ENCODE measurements around the gene OR5D13. TPM values are rescaled to one million over a fixed set of nuclear protein-coding genes. Genes with fewer than 3 reads are reported as not detected.

OR5D13 gene, protein sequence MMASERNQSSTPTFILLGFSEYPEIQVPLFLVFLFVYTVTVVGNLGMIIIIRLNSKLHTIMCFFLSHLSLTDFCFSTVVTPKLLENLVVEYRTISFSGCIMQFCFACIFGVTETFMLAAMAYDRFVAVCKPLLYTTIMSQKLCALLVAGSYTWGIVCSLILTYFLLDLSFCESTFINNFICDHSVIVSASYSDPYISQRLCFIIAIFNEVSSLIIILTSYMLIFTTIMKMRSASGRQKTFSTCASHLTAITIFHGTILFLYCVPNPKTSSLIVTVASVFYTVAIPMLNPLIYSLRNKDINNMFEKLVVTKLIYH
- total RNA-seq, result not detected in 2 replicates

- Mint-ChIP-seq H3K4me3 (no peak within 1 kb of the TSS), H3K27me3 (no peaks in the 10 kb centered on the region), H3K9me3 (no peaks in the 10 kb centered on the region), H3K4me1 (no peaks in the 10 kb centered on the region), H3K36me3 (ENCODE audit: low read depth) (no peaks in the 10 kb centered on the region), H3K27ac (no peak within 1 kb of the TSS)
- no peak for DNase-seq
- intact Hi-C loops (cut with micrococcal nuclease), result no loop called here
Observed at GRCh38 chr11:55773138-55773537, at the start of gene OR5D13. Gene OR5D13 (plus strand): TSS chr11:55773438. CDS start chr11:55773438, 0 bp downstream.

GRCh38 chr11:55726715-55727324, 46.4 kb upstream of the OR5D13 start:
- peaks cover 9% of the 10 kb centered on the region for H3K9me3 Mint-ChIP-seq
- H3K36me3 Mint-ChIP-seq (ENCODE audit: low read depth), result no peaks in the 10 kb centered on the region
- H3K27me3 Mint-ChIP-seq, result no peaks in the 10 kb centered on the region
- intact Hi-C loops (cut with micrococcal nuclease), result no loop called here
- no peak for DNase-seq
- H3K27ac Mint-ChIP-seq, result no peak overlapping the region
- no peaks in the 10 kb centered on the region for H3K4me1 Mint-ChIP-seq
- no peak overlapping the region for H3K4me3 Mint-ChIP-seq

GRCh38 chr11:55732936-55733335, 40.3 kb upstream of the OR5D13 start:
- H3K4me3 Mint-ChIP-seq, result no peak overlapping the region
- H3K4me1 Mint-ChIP-seq, result no peaks in the 10 kb centered on the region
- DNase-seq, result no peak
- H3K27me3 Mint-ChIP-seq, result no peaks in the 10 kb centered on the region
- H3K36me3 Mint-ChIP-seq (ENCODE audit: low read depth), result no peaks in the 10 kb centered on the region
- intact Hi-C loops (cut with micrococcal nuclease), result no loop called here
- H3K27ac Mint-ChIP-seq, result no peak overlapping the region
- peaks cover 4% of the 10 kb centered on the region for H3K9me3 Mint-ChIP-seq

DNA sequence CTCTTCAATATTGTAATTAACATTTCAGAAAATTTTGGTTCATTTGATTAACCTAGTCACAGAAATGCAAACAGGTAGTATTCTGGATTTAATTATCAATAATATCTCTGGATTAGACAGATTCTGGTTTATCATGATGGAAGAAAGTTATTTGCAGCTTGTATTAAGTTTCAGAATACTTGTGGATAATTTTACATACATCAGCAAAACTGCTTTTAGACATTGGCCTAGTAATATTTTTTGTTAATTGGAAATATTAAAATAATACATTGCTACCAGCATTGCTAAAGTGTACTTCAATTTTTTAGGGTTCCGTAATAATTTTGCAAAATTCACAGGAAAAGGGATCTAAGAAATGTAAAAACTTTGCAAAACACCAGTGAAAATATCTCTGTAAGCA, 18.4 kb downstream of the OR5D13 start:
- H3K36me3 Mint-ChIP-seq (ENCODE audit: low read depth), result no peaks in the 10 kb centered on the region
- H3K9me3 Mint-ChIP-seq, result peaks cover 10% of the 10 kb centered on the region
- no peak overlapping the region for H3K4me3 Mint-ChIP-seq
- H3K27me3 Mint-ChIP-seq, result no peaks in the 10 kb centered on the region
- no peak overlapping the region for H3K27ac Mint-ChIP-seq
- DNase-seq, result no peak
- H3K4me1 Mint-ChIP-seq, result no peaks in the 10 kb centered on the region
- intact Hi-C loops (cut with micrococcal nuclease), result no loop called here

DNA sequence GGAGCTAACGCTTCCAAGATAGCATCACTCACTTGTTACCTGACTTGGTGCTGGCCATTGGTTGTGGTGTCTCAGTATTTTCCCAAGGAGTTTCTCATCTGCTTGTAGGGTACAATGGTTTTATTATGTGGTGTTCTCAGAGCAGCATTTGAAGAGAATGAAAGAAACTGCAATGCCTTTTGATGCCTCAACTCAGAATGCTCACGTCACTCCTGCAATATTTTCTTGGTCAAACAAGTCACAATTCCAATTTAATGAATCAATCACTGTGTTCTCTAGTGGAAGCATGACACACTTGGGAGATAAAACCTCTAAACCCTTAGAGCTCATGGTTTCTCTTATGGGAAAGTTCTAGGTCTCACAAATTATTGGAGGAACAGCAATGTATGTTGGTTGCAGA, 20.1 kb downstream of the OR5D13 start:
- Mint-ChIP-seq H3K27me3 (no peaks in the 10 kb centered on the region), H3K4me3 (no peak overlapping the region), H3K27ac (no peak overlapping the region), H3K4me1 (no peaks in the 10 kb centered on the region), H3K9me3 (peaks cover 10% of the 10 kb centered on the region), H3K36me3 (ENCODE audit: low read depth) (no peaks in the 10 kb centered on the region)
- intact Hi-C loops (cut with micrococcal nuclease), result no loop called here
- DNase-seq, result no peak

GRCh38 chr11:55795256-55795655, 22.0 kb downstream of the OR5D13 start, which contains the start of gene OR5D14:
Gene OR5D14 (plus strand): TSS chr11:55795556. CDS start chr11:55795556, 0 bp downstream.
- Mint-ChIP-seq H3K36me3 (ENCODE audit: low read depth) (no peaks in the 10 kb centered on the region), H3K4me3 (no peak within 1 kb of the TSS), H3K4me1 (no peaks in the 10 kb centered on the region), H3K9me3 (peaks cover 13% of the 10 kb centered on the region), H3K27ac (no peak within 1 kb of the TSS), H3K27me3 (no peaks in the 10 kb centered on the region)
- intact Hi-C loops (cut with micrococcal nuclease), result no loop called here
- no peak for DNase-seq

DNA sequence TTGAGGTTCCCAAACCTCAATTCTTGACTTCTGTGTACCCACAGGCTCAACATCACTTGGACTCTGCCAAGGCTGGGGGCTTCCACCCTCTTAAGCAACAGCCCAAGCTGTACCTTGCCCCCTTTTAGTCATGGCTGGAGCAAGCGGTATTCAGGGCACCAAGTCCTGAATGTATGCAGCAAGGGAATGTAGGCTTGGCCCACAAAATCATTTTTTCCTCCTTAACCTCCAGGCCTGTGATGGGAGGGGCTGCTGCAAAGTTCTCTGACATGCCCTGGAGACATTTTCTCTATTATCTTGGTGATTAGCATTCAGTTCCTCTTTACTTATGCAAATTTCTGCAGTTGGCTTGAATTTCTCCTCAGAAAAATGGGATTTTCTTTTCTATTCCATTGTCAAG, 33.0 kb downstream of the OR5D13 start:
- Mint-ChIP-seq H3K4me1 (no peaks in the 10 kb centered on the region), H3K27ac (no peak overlapping the region), H3K27me3 (no peaks in the 10 kb centered on the region), H3K36me3 (ENCODE audit: low read depth) (no peaks in the 10 kb centered on the region), H3K4me3 (no peak overlapping the region), H3K9me3 (peaks cover 28% of the 10 kb centered on the region)
- intact Hi-C loops (cut with micrococcal nuclease), result no loop called here
- DNase-seq, result no peak

- H3K4me1 Mint-ChIP-seq, result no peaks in the 10 kb centered on the region
- DNase-seq, result no peak
- H3K27ac Mint-ChIP-seq, result no peak within 1 kb of the TSS
- H3K36me3 Mint-ChIP-seq (ENCODE audit: low read depth), result no peaks in the 10 kb centered on the region
- peaks cover 16% of the 10 kb centered on the region for H3K9me3 Mint-ChIP-seq
- no peaks in the 10 kb centered on the region for H3K27me3 Mint-ChIP-seq
- no peak within 1 kb of the TSS for H3K4me3 Mint-ChIP-seq
- intact Hi-C loops (cut with micrococcal nuclease), result no loop called here
Observed at GRCh38 chr11:55811067-55811466, 37.8 kb downstream of the OR5D13 start, which contains the start of gene OR5L1. Gene OR5L1 (plus strand): TSS chr11:55811367. CDS start chr11:55811467, 100 bp downstream.

DNA sequence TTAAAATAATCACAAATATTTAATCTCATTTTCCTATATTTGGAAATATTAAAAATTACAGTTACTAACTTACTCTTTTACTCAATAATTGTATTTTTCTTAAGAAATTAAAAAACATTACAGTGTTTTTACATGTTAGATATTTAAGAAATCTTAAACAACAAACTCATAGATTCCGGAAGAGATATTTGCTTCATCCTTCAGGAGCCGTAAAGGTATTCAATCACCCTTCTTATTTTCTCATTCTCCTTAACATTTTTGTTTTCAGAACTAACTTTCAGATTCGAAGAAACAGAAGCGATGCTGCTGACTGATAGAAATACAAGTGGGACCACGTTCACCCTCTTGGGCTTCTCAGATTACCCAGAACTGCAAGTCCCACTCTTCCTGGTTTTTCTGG, 46.1 kb downstream of the OR5D13 start, which contains the start of gene OR5D18:
OR5D18 (plus strand) TSS at position 301 of the 400 bp plus-strand sequence; CDS start at position 301, 0 bp downstream.
- Mint-ChIP-seq H3K9me3 (peaks cover 11% of the 10 kb centered on the region), H3K27ac (no peak within 1 kb of the TSS), H3K4me1 (no peaks in the 10 kb centered on the region), H3K4me3 (no peak within 1 kb of the TSS), H3K27me3 (no peaks in the 10 kb centered on the region), H3K36me3 (ENCODE audit: low read depth) (no peaks in the 10 kb centered on the region)
- DNase-seq, result no peak
- intact Hi-C loops (cut with micrococcal nuclease), result no loop called here

Other genes with a start within 250 kb of the OR5D13 start
- not detected in 2 replicates for gene OR4C15, start 219.0 kb upstream of the OR5D13 start, total RNA-seq
- gene OR4C16, start 201.3 kb upstream of the OR5D13 start, total RNA-seq, result not detected in 2 replicates
- not detected in 2 replicates for gene OR4C11, start 165.8 kb upstream of the OR5D13 start, total RNA-seq
- gene OR4P4, start 138.3 kb upstream of the OR5D13 start, total RNA-seq, result not detected in 2 replicates
- not detected in 2 replicates for gene OR4S2, start 125.1 kb upstream of the OR5D13 start, total RNA-seq
- not detected in 2 replicates for gene OR4C6, start 111.2 kb upstream of the OR5D13 start, total RNA-seq
- not detected in 2 replicates for gene OR5D14, start 22.1 kb downstream of the OR5D13 start, total RNA-seq
- gene OR5L1, start 37.9 kb downstream of the OR5D13 start, total RNA-seq, result not detected in 2 replicates
- not detected in 2 replicates for gene OR5D18, start 46.2 kb downstream of the OR5D13 start, total RNA-seq
- gene OR5L2, start 53.8 kb downstream of the OR5D13 start, total RNA-seq, result not detected in 2 replicates
- gene OR5D16, start 65.3 kb downstream of the OR5D13 start, total RNA-seq, result not detected in 2 replicates
- not detected in 2 replicates for gene TRIM51, start 109.9 kb downstream of the OR5D13 start, total RNA-seq
- not detected in 2 replicates for gene OR5W2, start 141.1 kb downstream of the OR5D13 start, total RNA-seq
- gene OR5I1, start 163.0 kb downstream of the OR5D13 start, total RNA-seq, result not detected in 2 replicates
- gene OR10AG1, start 196.5 kb downstream of the OR5D13 start, total RNA-seq, result not detected in 2 replicates
- gene OR5F1, start 221.2 kb downstream of the OR5D13 start, total RNA-seq, result not detected in 2 replicates

Measured in activated CD4-positive, alpha-beta T cell treated with anti-CD3 and anti-CD28 coated beads, Interleukin-2, amount 10 ng/mL, durations not matched to agents 24 days and 14 days (primary cell).